GM12872 (cell line): ENCODE measurements around the gene GNG7.

Experiments used
- TF ChIP-seq, protein P1 (sequence below): IDR thresholded peaks from 3 replicates; pipeline ENCODE4 v1.5.1; 2011; ENCODE audit warnings: low read depth, mild to moderate bottlenecking, low read length, moderate library complexity; ENCODE audit not compliant: insufficient read depth

GNG7 gene

DNA sequence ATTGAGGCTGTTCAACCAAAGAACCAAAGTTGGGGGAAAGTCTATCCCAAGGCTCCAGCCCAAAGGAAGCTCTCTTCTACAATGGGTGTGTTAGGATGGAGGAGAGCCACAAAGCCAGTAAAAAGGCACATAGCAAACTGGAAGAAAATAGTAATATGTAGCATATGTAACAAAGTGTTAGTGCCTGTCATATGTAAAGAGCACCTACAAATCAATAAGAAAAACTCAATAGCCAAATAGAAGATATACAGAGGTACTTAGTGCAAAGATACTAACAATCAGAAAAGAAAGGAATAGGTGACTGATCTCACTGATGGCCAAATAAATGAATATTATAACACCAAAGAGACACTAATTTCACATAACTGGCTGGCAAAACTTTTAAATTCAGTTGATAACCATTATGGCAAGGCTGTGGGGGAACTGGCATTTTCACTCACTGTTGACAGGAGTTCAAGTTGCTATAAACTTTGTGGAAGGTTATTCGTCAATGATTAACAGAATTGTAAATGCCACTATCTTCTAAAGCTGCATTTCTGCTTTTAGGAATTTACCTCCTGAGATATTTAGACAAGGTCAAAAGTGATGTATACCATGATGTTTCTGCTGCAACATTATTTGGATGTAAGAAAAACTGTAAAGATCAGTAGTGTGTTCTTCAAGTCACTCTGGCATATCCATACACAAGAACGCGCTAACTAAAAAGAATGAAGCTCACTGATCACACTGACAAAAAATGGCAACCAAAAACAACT, 110.8 kb downstream of the GNG7 start:
- TF ChIP-seq, protein P1, sequence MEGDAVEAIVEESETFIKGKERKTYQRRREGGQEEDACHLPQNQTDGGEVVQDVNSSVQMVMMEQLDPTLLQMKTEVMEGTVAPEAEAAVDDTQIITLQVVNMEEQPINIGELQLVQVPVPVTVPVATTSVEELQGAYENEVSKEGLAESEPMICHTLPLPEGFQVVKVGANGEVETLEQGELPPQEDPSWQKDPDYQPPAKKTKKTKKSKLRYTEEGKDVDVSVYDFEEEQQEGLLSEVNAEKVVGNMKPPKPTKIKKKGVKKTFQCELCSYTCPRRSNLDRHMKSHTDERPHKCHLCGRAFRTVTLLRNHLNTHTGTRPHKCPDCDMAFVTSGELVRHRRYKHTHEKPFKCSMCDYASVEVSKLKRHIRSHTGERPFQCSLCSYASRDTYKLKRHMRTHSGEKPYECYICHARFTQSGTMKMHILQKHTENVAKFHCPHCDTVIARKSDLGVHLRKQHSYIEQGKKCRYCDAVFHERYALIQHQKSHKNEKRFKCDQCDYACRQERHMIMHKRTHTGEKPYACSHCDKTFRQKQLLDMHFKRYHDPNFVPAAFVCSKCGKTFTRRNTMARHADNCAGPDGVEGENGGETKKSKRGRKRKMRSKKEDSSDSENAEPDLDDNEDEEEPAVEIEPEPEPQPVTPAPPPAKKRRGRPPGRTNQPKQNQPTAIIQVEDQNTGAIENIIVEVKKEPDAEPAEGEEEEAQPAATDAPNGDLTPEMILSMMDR = no peak

DNA sequence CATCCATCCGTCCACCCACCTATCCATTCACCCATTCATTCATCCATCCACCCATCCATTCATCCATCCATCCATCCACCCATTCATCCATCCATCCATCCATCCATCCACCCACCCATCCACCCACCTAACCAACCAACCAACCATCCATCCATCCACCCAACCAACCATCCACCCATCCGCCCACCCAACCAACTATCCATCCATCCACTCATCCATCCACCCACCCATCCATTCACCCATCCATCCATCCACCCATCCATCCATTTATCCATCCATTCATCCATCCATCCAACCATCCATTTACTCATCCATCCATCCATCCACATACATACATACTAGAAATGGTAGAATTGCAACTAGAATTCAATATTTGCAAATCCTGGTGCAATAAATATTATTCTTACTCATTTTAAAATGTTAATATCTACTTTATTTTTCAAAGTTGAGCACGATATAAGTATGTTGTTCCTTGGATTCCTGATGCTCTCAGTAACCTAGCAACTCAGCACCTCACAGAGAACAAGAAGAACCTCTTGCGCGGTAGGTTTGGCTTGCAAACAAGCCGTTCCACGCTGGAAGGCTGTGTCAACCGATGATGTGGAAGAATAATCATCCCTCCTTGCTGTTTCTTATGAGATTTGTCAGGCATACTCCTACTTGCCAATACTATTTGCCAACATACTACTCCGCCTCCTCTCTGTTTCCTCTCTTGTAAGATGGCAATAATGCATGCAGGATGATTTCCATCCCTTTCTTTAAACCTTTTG, 111.7 kb downstream of the GNG7 start:
- TF ChIP-seq, protein P1 = no peak

DNA sequence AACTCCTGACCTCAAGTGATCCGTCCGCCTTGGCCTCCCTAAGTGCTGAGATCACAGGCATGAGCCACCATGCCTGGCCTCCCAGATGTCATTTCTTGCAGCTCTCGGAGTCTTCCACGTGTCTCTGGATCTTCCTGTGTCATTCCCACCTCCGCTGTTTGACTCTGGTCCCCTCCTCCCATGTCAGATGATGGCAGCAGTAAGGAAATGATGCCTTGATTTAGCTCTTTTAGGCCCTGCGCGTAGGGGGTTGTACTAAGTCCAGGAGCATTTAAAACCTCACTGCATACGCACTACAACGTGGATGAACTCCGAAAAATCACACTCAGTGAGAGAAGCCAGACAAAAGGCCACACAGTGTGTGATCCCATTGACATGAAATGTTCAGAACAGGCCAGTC, 113.1 kb downstream of the GNG7 start:
- TF ChIP-seq, protein P1 = no peak

DNA sequence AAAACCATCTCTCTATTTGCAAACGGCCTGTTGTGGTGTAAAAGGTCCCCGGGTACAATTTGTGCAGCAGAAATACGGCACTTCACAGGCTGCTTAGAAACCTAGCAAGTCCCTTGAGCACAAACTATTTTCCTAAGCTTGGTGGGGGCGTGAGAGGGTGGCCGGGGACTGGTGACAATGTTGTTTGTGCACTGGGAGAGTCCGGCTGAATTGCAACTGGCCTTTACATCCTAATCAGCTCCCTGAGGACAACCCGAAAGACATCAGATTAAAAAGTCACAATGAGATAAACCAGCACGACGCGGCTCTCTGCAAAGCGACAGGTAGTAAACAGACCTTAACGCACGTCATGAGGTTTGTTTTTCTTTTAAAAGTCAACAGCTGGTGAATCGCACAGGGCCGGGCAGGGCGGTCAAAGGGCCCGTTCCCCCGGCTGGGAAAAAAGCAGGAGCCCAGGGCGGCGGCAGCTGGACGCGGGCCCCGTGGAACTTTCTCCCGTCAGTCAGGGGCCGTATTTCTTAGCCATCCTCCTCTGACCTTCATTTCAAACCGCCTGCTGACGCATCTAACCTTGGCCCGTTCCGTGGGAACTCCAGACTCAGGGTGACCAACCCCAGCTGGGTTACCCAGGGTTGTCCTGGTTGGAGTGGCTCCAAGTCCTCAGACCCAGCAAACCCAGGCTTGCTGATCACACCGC, 114.3 kb downstream of the GNG7 start:
- TF ChIP-seq, protein P1 = no peak

DNA sequence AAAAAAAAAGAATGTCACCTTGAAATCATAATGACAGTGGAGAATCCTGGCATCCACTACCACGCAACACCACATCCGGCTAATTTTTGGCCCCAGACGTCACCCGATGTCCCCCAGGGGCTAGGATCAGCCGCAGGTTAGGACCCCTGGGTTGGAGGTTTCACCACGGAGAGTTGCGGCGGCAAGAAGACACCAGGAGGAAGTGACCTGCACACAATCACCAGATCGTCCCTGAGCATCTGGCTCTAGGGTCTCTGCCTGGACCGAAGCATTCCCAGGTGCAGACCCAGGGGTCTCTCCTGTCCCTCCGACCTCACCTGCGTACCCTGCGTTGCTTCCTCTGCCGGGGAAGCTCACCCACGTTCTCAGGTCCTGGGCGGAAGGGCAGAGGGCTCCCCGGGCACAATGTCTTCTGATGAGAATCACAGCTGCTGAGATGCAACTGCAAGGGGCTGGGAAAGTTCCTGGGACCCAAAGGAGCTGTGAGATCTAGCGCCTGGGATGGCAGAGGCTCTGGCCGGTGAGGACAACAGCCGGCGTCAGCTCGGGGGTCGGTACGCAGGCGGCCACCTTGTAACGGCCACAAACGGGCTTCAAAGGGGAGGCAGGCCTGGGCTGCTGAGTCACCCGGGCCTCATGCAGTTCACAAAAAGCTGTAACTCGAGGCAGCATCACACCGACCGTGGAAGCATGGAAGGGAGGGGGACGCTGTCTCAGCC, 115.3 kb downstream of the GNG7 start:
- TF ChIP-seq, protein P1 = no peak

DNA sequence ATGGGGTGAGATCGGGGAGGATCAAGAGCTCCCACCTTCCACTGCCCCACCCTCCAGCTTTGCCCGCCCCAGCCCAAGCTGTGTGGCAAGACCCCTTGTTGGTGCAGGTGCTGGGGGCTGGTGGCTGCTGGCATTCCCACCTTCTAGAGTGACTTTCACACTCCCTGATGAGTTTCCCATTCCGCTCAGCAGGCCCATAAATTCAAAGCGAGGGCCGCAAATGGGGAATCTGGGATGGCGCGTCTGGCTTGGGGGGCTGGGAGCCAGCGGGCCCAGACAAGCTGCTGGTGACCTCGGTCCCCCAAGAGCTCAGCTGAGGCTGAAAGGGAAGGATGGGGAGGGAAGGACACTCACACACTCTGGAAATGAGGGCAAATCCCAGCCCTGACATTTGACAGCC, 116.3 kb downstream of the GNG7 start:
- TF ChIP-seq, protein P1 = no peak

DNA sequence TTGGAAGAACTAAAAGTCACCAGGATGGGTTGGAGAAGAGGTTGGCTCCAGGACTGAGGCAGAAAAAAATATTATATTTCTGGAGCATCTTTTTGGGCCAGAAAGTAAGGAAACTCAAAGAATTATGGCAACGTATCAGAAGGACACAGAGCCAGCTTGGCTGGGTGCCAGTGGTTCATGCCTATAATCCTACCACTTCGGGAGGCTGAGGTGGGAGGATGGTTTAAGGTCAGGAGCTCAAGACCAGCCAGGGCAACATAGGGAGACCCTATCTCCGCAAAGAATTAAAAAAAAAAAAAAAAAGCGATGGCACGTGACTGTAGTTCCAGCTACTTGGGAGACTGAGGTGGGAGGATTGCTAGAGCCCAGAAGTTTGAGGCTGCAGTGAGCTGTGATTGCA, 118.5 kb downstream of the GNG7 start:
- TF ChIP-seq, protein P1 = no peak
